ENCODE results near the gene ARID2.

DNA sequence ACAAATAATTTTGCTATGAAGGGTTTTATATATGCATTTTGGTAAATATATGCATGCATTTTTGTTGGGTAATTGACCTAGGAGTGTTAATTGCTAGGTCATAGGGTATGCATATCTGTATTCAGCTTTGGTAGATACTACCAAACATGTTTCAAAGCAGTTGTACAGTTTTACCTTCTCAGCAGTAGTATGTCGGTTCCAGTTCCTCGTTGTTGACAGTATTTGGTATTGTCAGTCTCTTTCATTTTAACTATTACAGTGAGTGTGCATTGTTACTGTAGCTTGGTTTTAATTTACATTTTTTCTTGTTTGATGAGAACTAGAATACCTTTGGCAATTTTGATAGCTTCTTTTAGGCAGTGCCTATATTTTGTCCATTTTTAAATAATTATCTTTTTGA, 98.9 kb downstream of the ARID2 start:
- TF ChIP-seq EZH2 (IDR thresholded peaks at IDR 0.05; ENCODE audit: borderline replicate concordance, insufficient read depth, low read length, poor library complexity, severe bottlenecking): no peak
- TF ChIP-seq RAD21 (conservative IDR thresholded peaks at IDR 0.05): no peak
- no peak for TF ChIP-seq EP300 (conservative IDR thresholded peaks at IDR 0.05; ENCODE audit: poor library complexity, severe bottlenecking)

All from neural cell (in vitro differentiated cells).